ENCODE results near the gene ATP9A. TPM values are rescaled to one million over a fixed set of nuclear protein-coding genes. Genes with fewer than 3 reads are reported as not detected.

Gene ATP9A
- total and polyA plus RNA-seq, 12 donors, result 3.4 to 32.1 (median 24.6) TPM

DNA sequence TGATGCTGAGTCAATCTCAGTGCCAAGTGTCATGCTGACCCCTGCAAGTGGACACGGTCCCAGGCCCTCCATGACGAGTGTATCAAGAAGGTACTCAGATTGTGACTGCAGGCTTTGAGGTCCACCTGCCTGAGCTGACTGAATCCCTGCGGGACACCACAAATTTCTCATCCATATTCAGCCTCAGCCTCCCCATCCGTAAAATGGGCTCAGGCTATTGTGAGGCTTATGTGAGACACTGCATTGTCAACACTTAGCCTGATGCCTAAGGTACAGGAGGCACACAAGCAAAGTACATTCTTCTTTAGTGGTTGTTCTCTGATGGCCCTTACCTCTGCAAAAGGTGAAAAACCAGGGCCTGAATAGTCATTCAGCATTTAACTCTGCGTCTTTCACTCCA is 155.3 kb downstream of the ATP9A start:
- intact Hi-C loops (cut with DNase I), result no loop called here
- H3K4me3 ChIP-seq, result no peak overlapping the region
- WGBS, 2 donors, result 95 to 96% methylated on average over 5 of the region's 5 CpGs
- no peak overlapping the region for H3K27ac ChIP-seq
- DNase-seq (no peak), ATAC-seq (no peak)
- H3K27me3 ChIP-seq, result no peaks in the 10 kb centered on the region
- peaks cover 0 to 76% (median 0%) of the 10 kb centered on the region in 9 donors for H3K36me3 ChIP-seq
- H3K9me3 ChIP-seq, result no peaks in the 10 kb centered on the region
- H3K4me1 ChIP-seq, result peaks cover 0 to 5% (median 0%) of the 10 kb centered on the region in 9 donors
- TF ChIP-seq, protein P1, sequence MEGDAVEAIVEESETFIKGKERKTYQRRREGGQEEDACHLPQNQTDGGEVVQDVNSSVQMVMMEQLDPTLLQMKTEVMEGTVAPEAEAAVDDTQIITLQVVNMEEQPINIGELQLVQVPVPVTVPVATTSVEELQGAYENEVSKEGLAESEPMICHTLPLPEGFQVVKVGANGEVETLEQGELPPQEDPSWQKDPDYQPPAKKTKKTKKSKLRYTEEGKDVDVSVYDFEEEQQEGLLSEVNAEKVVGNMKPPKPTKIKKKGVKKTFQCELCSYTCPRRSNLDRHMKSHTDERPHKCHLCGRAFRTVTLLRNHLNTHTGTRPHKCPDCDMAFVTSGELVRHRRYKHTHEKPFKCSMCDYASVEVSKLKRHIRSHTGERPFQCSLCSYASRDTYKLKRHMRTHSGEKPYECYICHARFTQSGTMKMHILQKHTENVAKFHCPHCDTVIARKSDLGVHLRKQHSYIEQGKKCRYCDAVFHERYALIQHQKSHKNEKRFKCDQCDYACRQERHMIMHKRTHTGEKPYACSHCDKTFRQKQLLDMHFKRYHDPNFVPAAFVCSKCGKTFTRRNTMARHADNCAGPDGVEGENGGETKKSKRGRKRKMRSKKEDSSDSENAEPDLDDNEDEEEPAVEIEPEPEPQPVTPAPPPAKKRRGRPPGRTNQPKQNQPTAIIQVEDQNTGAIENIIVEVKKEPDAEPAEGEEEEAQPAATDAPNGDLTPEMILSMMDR (IDR thresholded peaks at IDR 0.05), result no peak

DNA sequence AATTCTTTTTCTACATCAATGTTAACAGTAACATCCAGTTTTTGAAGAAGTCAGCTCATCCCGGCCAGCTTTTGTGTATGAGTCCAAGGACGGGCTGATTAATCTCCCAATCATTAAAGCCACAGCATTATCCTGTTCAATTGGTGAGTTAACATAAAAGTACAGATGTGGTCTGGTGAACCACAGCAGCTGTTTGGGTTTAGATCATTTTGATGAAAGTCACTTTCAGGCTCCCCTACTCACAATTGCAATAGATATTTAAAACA is 156.6 kb downstream of the ATP9A start:
- Histone ChIP-seq H3K9me3 (no peaks in the 10 kb centered on the region), H3K36me3 (peaks cover 0 to 78% (median 0%) of the 10 kb centered on the region in 9 donors), H3K27me3 (no peaks in the 10 kb centered on the region), H3K27ac (no peak overlapping the region), H3K4me3 (no peak overlapping the region), H3K4me1 (peaks cover 0 to 5% (median 0%) of the 10 kb centered on the region in 9 donors)
- TF ChIP-seq, protein P1 (IDR thresholded peaks at IDR 0.05), result no peak
- DNase-seq (no peak), ATAC-seq (no peak)
- WGBS, 2 donors, result 71 to 73% methylated on average over 2 of the region's 2 CpGs
- intact Hi-C loops (cut with DNase I), result no loop called here

DNA sequence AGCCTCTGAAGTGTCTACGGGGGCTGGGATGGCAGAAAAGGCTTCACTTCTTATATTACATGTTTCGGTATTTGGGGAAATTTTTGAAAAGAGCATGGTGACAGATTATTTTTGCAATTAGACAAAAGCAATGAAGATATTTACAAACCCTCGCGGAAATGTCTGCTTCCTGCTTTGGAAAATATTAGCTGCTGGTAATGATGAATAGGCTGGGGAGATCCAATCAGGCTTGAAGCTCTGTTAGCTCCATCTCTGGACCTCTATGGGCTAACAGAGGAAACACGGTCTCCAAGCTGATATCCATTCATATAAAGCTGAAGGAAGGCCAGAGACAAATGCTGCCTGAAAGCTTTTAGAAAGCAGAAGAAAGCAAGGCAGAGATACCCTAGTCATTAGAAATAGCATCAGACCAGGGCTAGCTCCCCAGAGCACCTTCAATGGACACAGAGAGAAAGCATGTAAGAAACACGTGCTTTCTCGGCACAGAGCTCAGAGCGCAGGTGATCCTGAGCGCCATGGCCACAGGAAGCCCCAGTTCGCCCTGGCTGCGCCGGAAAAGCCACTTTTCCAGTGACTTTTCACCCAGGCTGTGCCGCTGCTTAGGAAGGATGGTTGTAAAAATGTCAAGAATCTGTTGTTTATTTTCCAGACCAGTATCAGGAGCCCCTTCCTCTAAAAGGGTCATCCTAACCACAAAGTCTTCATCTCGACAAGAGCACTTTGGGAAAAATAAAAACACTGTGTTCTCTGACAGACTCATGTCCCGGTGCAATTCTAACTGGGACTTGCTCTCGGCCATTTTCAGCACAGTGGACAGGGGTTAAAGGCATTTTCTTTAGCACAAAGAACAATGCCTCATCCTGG is 157.2 kb downstream of the ATP9A start:
- Histone ChIP-seq H3K4me1 (peaks cover 0 to 5% (median 0%) of the 10 kb centered on the region in 9 donors), H3K9me3 (no peaks in the 10 kb centered on the region), H3K27me3 (no peaks in the 10 kb centered on the region), H3K36me3 (peaks cover 0 to 77% (median 0%) of the 10 kb centered on the region in 9 donors), H3K27ac (no peak overlapping the region), H3K4me3 (no peak overlapping the region)
- intact Hi-C loops (cut with DNase I), result no loop called here
- ATAC-seq, result no peak
- TF ChIP-seq, protein P1 (IDR thresholded peaks at IDR 0.05), result no peak
- WGBS, 2 donors, result 68 to 83% methylated on average over 16 of the region's 16 CpGs
- DNase-seq, result no peak

DNA sequence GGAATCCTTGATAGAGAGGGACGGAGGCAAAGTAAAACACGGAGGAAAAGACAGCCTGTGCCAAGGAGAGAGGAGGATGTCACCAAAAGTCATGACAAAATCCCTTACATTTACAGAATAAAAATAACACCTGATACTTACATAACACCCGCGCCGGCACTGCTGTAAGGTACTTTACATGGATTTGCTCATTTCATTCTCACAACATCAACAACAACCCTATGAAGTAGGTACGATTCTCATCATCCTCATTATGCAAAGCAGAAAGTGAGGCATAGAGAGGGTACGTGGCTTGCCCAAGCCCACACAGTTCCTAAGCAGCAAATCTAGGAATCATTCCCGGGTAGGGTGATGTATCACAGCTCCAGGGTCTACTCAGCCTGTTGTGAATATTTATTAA is 158.1 kb downstream of the ATP9A start:
- 86 to 92% methylated on average over 8 of the region's 8 CpGs for WGBS, 2 donors
- H3K4me3 ChIP-seq, result no peak overlapping the region
- no peak overlapping the region for H3K27ac ChIP-seq
- TF ChIP-seq, protein P1 (IDR thresholded peaks at IDR 0.05), result no peak
- peaks cover 0 to 81% (median 0%) of the 10 kb centered on the region in 9 donors for H3K36me3 ChIP-seq
- H3K9me3 ChIP-seq, result no peaks in the 10 kb centered on the region
- no peaks in the 10 kb centered on the region for H3K27me3 ChIP-seq
- H3K4me1 ChIP-seq, result peaks cover 0 to 5% (median 0%) of the 10 kb centered on the region in 9 donors
- intact Hi-C loops (cut with DNase I), result no loop called here
- no peak for DNase-seq
- no peak for ATAC-seq
